ENCODE data around the gene CFAP52. TPM values are rescaled to one million over a fixed set of nuclear protein-coding genes. Genes with fewer than 3 reads are reported as not detected.
A peak's percentile ranks its signal among the peaks of the same experiment; 100 is the strongest.

Gene CFAP52
- total and polyA plus RNA-seq, 2 experiments from 2014 or later = 0.76 TPM; not detected in 1

- no peak overlapping the region for H3K4me3 ChIP-seq
- no peak for DNase-seq
- in situ Hi-C loops (cut with MboI) = no loop called here
- H4K20me1 ChIP-seq (ENCODE audit: insufficient read depth) = no peaks in the 10 kb centered on the region
- no peaks in the 10 kb centered on the region for H3K27me3 ChIP-seq (replicated peaks; ENCODE audit: insufficient read depth)
- no peak overlapping the region for H2AFZ ChIP-seq
- H3K36me3 ChIP-seq (ENCODE audit: low read depth) = no peaks in the 10 kb centered on the region
- H3K9me2 ChIP-seq (ENCODE audit: insufficient read depth) = no peaks in the 10 kb centered on the region
- no peaks in the 10 kb centered on the region for H3K79me2 ChIP-seq (ENCODE audit: insufficient read depth)
- WGBS, 2 experiments (ENCODE audit: low coverage in 1 of 2, low lambda C conversion rate in 2 of 2, missing lambda C conversion rate in 2 of 2) = 75% methylated on average over 7 of the region's 7 CpGs
- no peaks in the 10 kb centered on the region for H3K4me1 ChIP-seq (ENCODE audit: insufficient read depth)
- H3K9ac ChIP-seq = no peak overlapping the region
- H3K9me3 ChIP-seq (ENCODE audit: low read depth) = no peaks in the 10 kb centered on the region
- TF ChIP-seq EZH2 (IDR thresholded peaks at IDR 0.05; ENCODE audit: insufficient read depth, poor library complexity, severe bottlenecking) = no peak
- no peak for TF ChIP-seq EZH2phosphoT487 (IDR thresholded peaks at IDR 0.05; ENCODE audit: insufficient read depth, low read depth)
- H3K4me2 ChIP-seq (ENCODE audit: unreplicated experiment) = no peak overlapping the region
- H3K27ac ChIP-seq = no peak overlapping the region
- H3F3A ChIP-seq (ENCODE audit: insufficient read depth) = peaks cover 6% of the 10 kb centered on the region
Measured at GRCh38 chr17:9677411-9677810, 101.0 kb downstream of the CFAP52 start.

GRCh38 chr17:9677896-9678295 is 101.5 kb downstream of the CFAP52 start:
- H3K9me2 ChIP-seq (ENCODE audit: insufficient read depth) = no peaks in the 10 kb centered on the region
- H3K27me3 ChIP-seq (replicated peaks; ENCODE audit: insufficient read depth) = no peaks in the 10 kb centered on the region
- no peaks in the 10 kb centered on the region for H3K4me1 ChIP-seq (ENCODE audit: insufficient read depth)
- TF ChIP-seq EZH2phosphoT487 (IDR thresholded peaks at IDR 0.05; ENCODE audit: insufficient read depth, low read depth) (no peak), EZH2 (IDR thresholded peaks at IDR 0.05; ENCODE audit: insufficient read depth, poor library complexity, severe bottlenecking) (no peak)
- no peak overlapping the region for H2AFZ ChIP-seq
- no peak overlapping the region for H3K4me2 ChIP-seq (ENCODE audit: unreplicated experiment)
- H3F3A ChIP-seq (ENCODE audit: insufficient read depth) = peaks cover 6% of the 10 kb centered on the region
- H3K9ac ChIP-seq = no peak overlapping the region
- H3K9me3 ChIP-seq (ENCODE audit: low read depth) = no peaks in the 10 kb centered on the region
- no peak overlapping the region for H3K27ac ChIP-seq
- WGBS, 2 experiments (ENCODE audit: low coverage in 1 of 2, low lambda C conversion rate in 2 of 2, missing lambda C conversion rate in 2 of 2) = 51 to 57% methylated on average over 4 of the region's 4 CpGs
- H4K20me1 ChIP-seq (ENCODE audit: insufficient read depth) = no peaks in the 10 kb centered on the region
- no peaks in the 10 kb centered on the region for H3K79me2 ChIP-seq (ENCODE audit: insufficient read depth)
- in situ Hi-C loops (cut with MboI) = no loop called here
- DNase-seq = no peak
- H3K36me3 ChIP-seq (ENCODE audit: low read depth) = no peaks in the 10 kb centered on the region
- no peak overlapping the region for H3K4me3 ChIP-seq

GRCh38 chr17:9684955-9685621 is 108.6 kb downstream of the CFAP52 start:
- Histone ChIP-seq H3K79me2 (ENCODE audit: insufficient read depth) (no peaks in the 10 kb centered on the region), H3K36me3 (ENCODE audit: low read depth) (no peaks in the 10 kb centered on the region), H3K4me1 (ENCODE audit: insufficient read depth) (no peaks in the 10 kb centered on the region), H3K9ac (no peak overlapping the region), H4K20me1 (ENCODE audit: insufficient read depth) (no peaks in the 10 kb centered on the region), H3K9me3 (ENCODE audit: low read depth) (no peaks in the 10 kb centered on the region), H3K27ac (no peak overlapping the region), H3F3A (ENCODE audit: insufficient read depth) (no peaks in the 10 kb centered on the region), H3K4me2 (ENCODE audit: unreplicated experiment) (no peak overlapping the region), H3K27me3 (replicated peaks; ENCODE audit: insufficient read depth) (no peaks in the 10 kb centered on the region), H2AFZ (no peak overlapping the region), H3K4me3 (no peak overlapping the region), H3K9me2 (ENCODE audit: insufficient read depth) (no peaks in the 10 kb centered on the region)
- peak; percentile 5 for DNase-seq
- WGBS, 2 experiments (ENCODE audit: low coverage in 1 of 2, low lambda C conversion rate in 2 of 2, missing lambda C conversion rate in 2 of 2) = 70% methylated on average over 10 of the region's 10 CpGs
- no peak for TF ChIP-seq EZH2phosphoT487 (IDR thresholded peaks at IDR 0.05; ENCODE audit: insufficient read depth, low read depth)
- TF ChIP-seq EZH2 (IDR thresholded peaks at IDR 0.05; ENCODE audit: insufficient read depth, poor library complexity, severe bottlenecking) = no peak
- in situ Hi-C loops (cut with MboI) = no loop called here

Other genes starting within 250 kb of the CFAP52 start
- gene STX8, start 822 bp upstream of the CFAP52 start, total RNA-seq (2014; rRNA removed; shearing (Covaris generic)) = 40.7 and 70.8 TPM in 2 replicates
- 79.6 and 84.3 TPM in 2 replicates for gene STX8, start 822 bp upstream of the CFAP52 start, polyA plus RNA-seq (2016; fragmentation: Nextera tagmentation; extraction: Ambion mirVana)
- gene USP43, start 68.9 kb downstream of the CFAP52 start, total RNA-seq (2014; rRNA removed; shearing (Covaris generic)) = 0.25 TPM in 1 of 2 replicates, not detected in the other
- 0.08 TPM in 1 of 2 replicates, not detected in the other for gene USP43, start 68.9 kb downstream of the CFAP52 start, polyA plus RNA-seq (2016; fragmentation: Nextera tagmentation; extraction: Ambion mirVana)
- not detected in 2 replicates for gene DHRS7C, start 214.9 kb downstream of the CFAP52 start, total RNA-seq (2014; rRNA removed; shearing (Covaris generic))
- not detected in 2 replicates for gene DHRS7C, start 214.9 kb downstream of the CFAP52 start, polyA plus RNA-seq (2016; fragmentation: Nextera tagmentation; extraction: Ambion mirVana)
- gene GSG1L2, start 245.4 kb downstream of the CFAP52 start, total RNA-seq (2014; rRNA removed; shearing (Covaris generic)) = not detected in 2 replicates
- not detected in 2 replicates for gene GSG1L2, start 245.4 kb downstream of the CFAP52 start, polyA plus RNA-seq (2016; fragmentation: Nextera tagmentation; extraction: Ambion mirVana)
- gene GLP2R, start 249.3 kb downstream of the CFAP52 start, total RNA-seq (2014; rRNA removed; shearing (Covaris generic)) = 0.38 TPM in 1 of 2 replicates, not detected in the other
- not detected in 2 replicates for gene GLP2R, start 249.3 kb downstream of the CFAP52 start, polyA plus RNA-seq (2016; fragmentation: Nextera tagmentation; extraction: Ambion mirVana)

Data from GM23248 (cell line).